Renal pelvis (tissue), 4 donors: Measurements from ENCODE around the gene HPDL. TPM values are rescaled to one million over a fixed set of nuclear protein-coding genes. Genes with fewer than 3 reads are reported as not detected.
A peak's percentile ranks its signal among the peaks of the same experiment; 100 is the strongest.

Experiments used
- DNase-seq: peaks from one replicate; pipeline ENCODE4 v3.0.0-alpha.2; 2013
- polyA plus RNA-seq, 3 donors: library from polyadenylated mRNA; unstranded; fragments of 120-200 nt; gene quantifications; one replicate each; pipeline ENCODE4 v1.2.1, GENCODE V29; 2013; ENCODE audit not compliant: insufficient read length in 3 of 3

HPDL gene
- polyA plus RNA-seq, 3 donors = 4.5 to 5.9 (median 4.7) TPM

DNA sequence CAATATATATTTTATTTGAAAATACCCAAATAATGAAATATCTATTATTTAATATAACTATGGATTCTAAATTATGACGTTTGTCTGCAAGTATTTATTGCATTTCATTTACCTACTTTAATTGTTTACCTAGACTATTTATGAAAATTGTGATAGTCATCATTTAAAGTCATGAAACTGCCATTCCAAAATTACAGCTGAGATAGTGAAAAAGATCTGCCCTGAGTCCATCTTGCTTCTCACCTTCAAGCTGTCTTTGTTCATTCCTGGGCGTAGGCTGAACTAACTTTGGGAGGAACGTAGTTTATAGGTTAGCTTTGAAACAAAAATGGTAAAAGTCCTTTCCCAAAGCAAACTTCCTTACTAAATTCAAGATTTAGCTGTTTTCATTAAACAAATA, 12.4 kb upstream of the HPDL start:
- no peak for DNase-seq

DNA sequence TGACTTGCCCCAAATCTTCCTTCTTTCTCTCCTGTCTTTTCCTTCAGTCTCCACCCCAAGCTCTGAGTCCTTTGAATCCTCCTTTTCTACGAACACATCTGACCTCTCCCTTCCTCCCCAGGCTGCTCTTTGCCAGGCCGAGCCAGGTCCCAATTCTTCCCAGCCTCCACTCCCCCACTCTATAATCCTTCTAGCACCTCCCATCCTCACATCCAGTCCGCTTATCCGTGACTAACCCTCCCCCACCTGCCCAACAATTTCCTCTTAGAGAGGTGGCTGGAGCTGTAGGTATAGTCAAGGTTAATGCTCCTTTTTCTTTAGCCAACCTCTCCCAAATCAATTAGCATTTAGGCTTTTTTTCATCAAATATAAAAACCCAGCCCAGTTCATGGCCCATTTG, 9.5 kb upstream of the HPDL start:
- no peak for DNase-seq

DNA sequence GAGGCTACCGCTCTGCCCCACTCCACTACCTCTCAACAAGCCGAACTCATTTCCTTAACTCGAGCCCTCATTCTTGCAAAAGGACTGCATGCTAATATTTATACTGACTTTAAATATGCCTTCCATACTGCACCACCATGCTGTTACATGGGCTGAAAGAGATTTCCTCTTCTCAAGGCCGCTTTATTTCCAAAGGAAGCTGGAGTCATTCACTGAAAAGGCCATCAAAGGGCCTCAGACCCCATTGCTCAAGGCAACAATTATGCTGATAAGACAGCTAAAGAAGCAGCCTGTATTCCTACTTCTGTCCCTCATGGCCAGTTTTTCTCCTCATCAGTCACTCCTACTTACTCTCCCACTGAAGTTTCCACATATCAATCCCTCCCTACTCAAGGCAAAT, 6.9 kb upstream of the HPDL start:
- DNase-seq = no peak

DNA sequence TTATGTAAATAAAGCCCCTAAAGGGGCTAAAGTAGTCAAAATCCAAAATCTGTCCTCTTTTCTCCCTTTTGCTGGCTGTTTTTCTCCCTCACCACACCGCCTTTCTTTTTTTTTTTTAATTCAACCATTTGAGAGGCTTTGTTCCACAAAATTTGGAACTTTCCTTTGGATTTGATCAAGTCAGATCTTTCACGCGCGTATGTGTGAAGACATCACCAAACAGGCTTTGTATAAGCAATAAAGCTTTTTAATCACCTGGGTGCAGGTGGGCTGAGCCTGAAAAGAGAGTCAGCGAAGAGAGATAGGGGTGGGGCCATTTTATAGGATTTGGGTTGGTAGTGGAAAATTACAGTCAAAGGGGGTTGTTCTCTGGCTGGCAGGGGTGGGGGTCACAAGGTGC, 5.3 kb upstream of the HPDL start:
- no peak for DNase-seq

DNA sequence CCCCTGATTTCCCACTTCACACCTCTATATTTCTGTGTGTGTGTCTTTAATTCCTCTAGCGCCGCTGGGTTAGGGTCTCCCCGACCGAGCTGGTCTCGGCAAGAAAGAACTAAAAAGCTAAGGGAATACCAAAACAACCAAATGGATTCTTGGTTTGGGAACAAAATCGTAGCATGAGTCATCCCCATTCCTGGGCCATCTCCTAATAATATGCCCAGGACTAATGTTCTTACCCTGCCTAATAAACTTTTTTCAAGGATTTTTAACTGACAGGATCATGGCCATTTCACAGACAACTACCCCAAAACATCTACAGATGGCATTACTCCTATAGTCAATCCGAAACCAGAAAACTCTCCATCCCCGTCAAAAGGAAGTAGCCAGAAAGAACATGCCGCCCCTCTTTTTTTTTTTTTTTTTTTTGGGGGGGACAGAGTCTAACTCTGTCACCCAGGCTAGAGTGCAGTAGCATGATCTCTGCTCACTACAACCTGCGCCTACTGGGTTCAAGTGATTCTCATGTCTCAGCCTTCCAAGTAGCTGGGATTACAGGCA, 4.1 kb upstream of the HPDL start:
- DNase-seq = no peak

DNA sequence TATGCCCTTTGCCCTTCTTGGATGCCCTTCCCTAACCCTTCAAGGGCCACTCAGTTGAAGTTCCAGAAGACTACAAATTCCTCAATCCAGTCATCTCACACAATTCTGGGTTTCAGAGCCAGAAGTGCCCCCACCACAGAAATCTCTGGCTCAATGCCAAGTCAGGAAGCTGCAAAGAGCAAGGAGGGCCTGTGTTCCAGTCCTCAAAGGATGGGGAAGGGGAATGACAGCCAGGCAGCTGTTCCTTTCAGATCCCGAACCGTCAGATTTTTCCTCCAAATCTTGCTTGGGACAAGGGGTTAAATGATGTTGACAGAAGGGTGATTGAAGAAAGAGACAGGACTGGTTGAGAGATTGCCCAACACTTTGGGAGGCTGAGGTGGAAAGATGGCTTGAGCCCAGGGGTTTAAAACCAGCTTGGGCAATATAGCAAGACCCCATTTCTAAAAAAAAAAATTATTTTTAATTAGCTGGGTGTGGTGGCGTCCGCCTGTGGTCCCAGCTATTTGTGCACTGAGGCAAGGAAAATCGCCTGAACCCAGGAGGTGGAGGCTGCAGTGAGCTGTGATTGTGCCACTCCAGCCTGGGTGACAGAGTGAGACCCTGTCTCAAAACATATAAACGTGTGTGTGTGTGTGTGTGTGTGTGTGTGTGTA, 716 bp upstream of the HPDL start:
- no peak for DNase-seq

DNA sequence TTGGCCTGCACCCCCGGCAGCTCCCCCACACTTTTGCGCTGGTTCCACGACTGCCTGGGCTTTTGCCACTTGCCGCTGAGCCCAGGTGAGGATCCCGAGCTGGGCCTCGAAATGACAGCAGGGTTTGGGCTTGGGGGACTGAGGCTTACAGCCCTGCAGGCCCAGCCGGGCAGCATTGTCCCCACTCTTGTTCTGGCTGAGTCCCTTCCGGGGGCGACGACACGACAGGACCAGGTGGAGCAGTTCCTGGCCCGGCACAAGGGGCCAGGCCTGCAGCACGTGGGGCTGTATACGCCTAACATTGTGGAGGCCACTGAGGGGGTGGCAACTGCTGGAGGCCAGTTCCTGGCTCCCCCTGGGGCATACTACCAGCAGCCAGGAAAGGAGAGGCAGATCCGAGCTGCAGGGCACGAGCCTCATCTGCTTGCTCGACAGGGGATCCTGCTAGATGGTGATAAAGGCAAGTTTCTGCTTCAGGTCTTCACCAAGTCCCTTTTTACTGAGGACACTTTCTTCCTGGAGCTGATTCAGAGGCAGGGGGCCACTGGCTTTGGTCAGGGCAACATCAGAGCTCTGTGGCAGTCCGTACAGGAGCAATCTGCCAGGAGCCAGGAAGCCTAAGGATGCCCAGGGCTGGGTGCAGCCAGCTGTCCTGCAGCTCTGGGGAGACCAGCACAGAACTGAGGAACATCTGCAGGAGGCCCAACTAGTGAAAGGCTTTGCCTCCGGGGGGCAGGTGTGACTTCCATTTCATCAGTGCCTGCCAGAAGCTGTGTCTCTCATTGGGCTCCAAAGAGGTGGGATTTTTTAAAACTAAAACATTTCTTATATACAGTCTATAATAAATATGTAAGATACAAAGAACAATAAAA, 1.2 kb downstream of the HPDL start:
- no peak for DNase-seq

DNA sequence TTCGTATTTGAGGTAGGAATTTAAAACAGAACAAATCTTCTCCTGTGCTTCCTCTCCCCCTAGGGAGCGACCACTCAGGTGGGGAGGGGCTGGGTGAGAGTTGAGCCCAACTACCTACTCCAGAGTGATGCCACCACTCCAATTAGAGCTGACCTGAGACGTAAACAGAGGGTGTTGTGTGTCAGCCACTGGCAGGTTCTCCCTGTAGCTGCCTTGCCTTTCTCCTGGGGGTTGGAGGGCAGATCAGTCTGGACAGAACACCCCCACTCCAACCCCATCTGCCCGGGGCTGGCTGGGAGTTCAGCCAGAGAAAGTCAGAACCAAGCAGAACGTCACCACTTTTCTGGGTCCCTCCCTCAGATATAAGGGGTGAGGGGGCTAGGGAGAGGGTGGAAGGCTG, 2.0 kb downstream of the HPDL start:
- no peak for DNase-seq

DNA sequence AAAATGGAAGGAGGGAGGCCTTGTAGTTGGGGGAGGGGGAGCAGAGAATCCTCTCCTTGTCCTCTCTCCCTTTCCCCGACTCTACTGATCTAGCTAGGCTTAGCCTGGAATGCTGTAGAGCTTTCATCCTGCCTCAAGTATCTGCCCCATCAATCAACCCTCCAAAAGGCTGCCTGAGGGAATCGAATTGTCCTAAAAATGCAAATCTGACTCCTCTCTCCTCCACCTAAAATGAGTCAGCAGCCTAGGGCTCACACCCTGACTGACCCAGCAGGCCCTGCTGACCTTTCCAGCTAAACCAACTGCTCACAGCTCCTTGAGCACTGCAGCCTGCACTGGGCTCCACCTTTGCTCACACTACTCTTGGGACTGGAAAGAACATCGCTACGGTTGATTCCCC, 2.8 kb downstream of the HPDL start:
- no peak for DNase-seq

DNA sequence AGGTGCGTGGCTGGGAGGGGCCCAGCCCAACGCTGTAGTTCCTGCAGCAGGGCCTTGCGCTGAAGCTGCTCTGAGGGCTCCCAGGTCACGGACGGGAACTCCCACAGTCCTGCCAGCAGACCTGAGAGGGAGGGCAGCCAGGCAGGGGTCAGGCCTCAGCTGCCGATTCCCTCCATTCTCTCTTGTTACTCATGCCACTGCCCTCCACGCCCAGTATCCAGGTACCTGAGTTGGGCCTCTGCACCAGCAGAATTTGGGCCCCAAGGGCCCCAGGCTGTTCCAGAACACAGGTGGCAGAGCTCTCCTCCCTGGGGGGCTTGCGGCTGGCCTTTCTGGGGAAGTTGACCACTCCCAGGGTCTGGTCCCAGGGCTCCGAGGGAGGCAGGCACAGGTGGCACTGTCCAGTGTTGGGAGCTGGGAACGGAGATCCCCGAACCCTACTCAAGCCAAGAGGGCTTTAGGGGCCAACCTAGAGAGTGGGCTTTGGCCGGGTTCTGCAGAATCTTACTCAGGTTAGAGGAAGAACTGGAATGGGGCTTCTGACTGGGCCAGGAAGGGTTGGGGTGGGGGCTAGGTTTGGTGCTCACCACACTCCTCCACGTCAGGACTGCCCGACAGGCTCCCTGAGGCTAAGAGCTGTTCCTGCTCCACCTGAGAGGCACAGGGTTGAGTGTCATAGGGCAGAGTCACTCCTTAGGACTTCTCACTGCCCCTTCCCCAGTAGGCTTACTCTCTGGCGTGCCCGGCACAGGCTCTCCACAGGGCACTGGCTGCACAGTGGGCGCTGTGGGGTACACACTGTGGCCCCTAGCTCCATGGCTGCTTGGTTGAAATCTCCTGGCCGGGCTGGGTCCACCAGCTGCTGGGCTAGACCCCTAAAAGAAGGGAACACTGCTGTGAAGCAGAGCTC, 5.0 kb downstream of the HPDL start:
- DNase-seq = no peak

DNA sequence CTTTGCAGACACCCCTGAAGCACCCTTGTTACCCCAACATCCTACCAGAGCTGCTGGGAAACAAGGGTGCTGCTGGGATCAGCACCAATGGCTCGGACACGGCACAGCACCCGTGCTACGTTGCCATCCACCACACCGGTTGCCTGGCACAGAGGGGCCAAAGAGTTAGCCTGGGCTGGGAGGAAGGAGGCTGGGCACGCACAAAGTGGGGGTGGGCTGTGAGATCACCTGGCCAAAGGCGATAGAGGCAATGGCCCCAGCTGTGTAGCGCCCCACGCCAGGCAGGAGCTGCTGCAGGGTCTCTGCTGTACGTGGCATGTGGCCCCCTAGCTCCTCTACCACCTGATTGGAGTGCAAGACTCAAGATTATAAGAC, 5.6 kb downstream of the HPDL start:
- no peak for DNase-seq

DNA sequence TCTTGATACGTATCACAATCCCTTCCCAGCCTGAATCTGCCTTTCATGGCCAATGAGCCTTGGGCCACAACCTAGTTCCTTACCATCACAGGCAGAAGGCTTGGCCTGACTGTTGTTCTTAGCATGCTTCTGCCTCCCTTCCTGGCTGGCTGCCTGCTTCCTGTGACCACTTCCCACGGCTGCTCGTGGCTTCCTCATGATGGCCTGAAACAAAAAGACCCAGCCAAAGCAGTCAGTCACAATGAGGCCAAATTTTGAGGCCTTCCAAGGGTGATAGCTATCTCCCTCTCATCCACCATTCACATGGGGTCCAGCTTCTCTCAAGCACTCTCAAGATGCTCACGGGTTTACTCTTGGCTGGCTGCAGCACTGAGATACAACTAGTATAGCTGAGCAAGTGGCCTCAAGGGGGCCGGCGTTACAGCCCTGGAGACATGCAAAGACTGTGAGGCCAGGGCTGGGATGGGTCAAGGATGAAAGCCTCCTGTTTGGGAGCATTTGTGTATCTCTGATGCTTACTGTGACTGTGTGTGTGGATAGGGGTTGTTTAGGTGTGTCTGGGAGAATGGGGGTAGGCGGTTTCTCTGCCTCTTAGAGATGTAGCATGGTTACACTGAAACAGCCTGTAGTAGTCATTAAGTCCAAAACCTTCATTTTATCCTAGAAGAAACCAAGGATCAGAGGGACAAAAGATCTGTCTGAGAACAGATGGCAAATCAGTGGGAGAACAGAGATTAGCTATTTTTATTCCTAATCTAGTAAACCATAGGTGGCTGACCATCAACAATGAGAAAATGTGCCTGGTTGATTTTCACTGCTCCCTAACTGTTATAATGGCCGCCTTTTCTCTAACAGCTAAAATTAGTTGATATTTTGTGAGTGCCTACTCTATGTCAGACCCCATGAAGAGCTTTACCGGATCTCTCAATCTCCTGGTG, 7.9 kb downstream of the HPDL start:
- DNase-seq = no peak

DNA sequence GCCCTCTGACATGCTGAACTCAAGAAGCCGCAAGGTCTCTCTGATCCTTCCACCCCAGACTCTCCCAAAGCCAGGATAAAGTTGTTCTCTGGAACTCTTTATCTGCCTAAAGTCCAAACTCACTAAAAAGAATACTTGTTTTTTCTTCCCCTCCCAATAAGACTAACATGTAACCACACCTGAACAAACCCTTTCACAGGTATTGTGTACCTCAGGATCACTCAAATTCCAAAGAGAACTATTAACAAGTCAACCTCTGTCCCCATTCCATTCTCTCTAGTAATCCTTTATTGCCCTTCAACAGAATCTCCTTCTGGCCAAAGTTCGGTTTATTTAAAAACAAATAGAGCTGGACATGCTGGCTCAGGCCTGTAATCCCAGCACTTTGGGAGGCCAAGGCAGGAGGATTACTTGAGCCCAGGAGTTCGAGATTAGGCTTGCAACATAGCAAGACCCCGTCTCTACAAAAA, 9.2 kb downstream of the HPDL start:
- DNase-seq = no peak

DNA sequence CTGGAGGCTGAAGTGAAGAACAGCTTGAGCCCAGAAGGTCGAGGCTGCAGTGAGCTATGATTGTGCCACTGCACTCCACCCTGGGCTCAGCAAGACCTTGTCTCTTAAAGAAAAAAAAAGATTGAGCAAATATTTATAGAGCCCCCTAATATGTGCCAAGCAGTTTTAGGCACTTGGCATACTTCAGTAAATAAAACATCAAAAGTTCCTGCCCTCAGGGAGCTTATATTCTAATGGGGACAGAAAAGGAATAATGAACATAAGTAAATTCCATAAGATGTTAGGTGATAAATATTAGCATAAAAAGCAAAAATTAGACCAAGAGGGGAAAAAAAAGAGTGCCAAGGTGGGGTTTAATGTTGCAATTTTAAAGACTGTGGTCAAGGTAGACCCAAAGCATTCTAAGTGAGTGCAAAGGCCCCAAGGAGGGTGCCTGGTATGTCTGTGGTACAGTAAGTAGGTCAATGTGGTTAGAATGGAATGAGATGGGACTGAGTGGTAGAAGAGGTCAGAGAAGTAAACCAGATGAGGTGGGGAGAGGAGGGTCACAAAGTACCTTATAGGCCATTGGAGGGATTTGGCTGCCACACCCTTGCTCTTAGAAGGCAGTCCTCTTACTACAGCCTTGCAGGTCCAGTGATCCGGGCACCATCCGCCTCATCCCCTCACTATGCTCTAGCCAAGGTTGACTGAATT, 11.1 kb downstream of the HPDL start:
- DNase-seq = no peak

DNA sequence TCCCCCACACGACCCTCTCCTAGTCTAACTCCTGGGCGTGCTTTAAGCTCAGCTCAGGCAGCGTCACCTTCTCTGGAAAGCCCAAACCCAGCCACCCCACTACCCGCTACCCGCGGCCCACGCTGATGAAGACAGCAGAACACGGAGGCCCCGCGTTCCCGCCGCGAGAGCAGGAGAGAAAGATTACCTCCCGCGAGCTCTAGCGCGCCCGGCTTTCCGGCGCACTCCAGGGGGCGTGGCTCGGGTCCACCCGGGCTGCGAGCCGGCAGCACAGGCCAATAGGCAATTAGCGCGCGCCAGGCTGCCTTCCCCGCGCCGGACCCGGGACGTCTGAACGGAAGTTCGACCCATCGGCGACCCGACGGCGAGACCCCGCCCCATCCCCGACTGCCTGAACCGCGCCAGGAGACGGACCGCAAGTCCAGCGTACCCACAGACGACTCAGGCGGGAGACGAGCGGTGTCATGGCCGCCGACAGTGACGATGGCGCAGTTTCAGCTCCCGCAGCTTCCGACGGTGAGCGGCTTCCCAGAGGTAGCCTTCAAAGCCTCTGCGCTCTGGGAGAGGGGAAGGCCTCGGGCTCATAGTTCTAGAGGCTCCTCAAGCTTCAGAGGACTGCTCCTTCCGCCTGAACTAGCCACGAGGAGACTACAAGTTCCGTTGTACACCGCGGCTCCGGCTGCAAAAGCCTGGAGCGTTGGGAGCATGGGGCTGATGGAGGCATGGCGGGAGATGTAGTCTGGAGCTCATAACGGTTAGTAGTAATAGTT, 13.3 kb downstream of the HPDL start, which contains the start of the genes MUTYH and TOE1:
MUTYH (minus strand) TSS at position 652 of the 770 bp plus-strand sequence. CDS start 5,935 bp downstream, outside the sequence.
TOE1 (plus strand) TSS at position 382 of the 770 bp plus-strand sequence; CDS start at position 465, 83 bp downstream.
- DNase-seq = peak; percentile 89

DNA sequence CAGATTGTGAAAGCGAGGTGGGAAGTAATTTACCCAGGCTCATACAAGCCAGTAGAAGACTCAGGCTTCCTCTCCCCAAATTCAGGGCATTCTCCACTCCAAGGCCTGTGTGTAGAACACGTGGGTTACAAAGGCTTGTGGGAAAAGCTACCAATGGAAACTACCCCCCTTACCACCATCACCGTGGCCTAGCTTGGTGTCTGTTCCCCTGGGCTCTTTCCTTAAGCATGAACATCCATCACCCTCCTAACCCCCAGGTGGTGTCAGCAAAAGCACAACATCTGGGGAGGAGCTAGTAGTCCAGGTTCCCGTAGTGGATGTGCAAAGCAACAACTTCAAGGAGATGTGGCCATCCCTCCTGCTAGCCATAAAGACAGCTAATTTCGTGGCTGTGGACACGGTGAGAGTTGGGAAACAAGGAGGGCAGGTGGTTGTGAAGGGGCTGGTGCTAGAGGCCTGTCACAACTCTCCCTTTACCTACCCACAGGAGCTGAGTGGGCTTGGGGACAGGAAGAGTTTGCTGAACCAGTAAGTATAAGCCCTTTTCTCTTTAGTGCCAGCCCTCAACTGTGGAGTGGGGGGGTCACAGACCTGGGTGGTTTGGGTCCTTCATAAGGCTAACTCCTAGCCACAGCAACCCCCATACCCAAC, 14.2 kb downstream of the HPDL start:
- DNase-seq = no peak

DNA sequence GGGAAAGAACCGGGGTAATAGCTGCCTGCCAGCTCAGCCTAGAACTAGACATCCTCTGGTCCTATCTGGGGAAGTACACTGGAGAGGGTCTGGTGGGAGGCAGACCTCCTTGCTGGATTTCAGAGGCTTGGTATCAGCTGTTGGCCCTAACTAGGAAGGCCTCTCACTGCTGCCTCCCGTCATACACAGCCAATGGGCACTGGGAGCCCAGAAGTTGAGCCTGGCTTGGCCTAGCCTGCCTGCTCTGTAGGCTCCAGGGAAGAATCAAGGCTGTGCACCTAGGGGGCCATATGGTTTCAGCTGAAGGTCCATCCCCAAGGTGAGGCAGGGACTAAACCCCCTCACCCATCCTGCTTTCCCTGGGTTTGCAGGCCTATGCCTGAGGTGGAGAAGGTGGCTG, 17.8 kb downstream of the HPDL start:
- DNase-seq = no peak

DNA sequence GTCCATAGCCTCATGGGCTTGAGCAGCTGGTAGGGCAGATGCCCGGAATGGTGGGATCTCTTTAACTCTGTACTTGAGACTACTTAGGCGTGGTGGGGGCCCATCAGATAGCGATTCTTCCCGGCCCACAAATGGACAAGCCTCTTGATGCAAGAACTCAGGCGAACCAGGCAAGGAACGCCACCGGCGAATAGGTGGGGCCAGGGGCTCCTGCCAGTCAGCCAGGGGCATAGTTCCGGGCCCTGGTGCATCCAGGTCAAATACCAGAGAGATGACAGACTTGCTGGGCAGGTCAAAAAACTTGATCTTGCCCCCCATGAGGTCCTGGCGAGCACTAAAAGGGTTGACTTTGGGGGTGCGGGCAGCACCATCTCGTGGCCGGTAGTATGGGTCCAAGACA, 18.3 kb downstream of the HPDL start:
- DNase-seq = no peak

DNA sequence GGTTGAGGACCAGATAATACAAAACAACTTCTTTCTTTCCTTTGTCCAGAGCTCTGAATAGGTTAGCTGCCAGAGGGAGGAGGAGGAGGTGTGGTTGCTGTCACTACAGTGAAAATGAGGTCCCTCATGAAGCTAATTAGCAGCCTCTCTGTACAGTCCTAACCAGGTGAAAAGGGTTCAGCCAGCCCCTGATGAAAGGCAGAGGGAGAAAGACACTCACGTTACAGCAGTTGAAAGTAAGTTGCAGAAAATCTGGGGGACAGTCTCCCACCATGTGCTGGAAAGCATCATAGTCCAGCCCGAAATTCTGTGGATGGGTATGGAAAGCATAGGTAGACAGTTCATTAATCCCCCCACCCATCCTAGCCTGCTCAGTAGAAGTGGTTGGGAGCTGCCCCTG, 19.8 kb downstream of the HPDL start:
- DNase-seq = no peak
